ENCODE results near the gene NKTR. TPM values are rescaled to one million over a fixed set of nuclear protein-coding genes. Genes with fewer than 3 reads are reported as not detected.

The NKTR gene
- total RNA-seq, 2 experiments from 2014 or later, result 97.8 to 98.9 TPM

GRCh38 chr3:42635111-42635510 lies 34.6 kb downstream of the NKTR start:
- POLR2A ChIA-PET, result no interaction called here
- H3K4me3 Mint-ChIP-seq, result no peak overlapping the region
- no peak for DNase-seq

GRCh38 chr3:42637001-42637400 lies 36.5 kb downstream of the NKTR start:
- Mint-ChIP-seq H3K27ac (no peak overlapping the region), H3K36me3 (ENCODE audit: low read depth) (peaks cover 39% of the 10 kb centered on the region), H3K4me3 (no peak overlapping the region), H3K27me3 (no peaks in the 10 kb centered on the region), H3K4me1 (peaks cover 19% of the 10 kb centered on the region), H3K9me3 (no peaks in the 10 kb centered on the region)
- ChIA-PET POLR2A (interaction anchor here (1.0 to 2.5 kb wide), 9 partner anchors 8 to 111 kb away, joined by 3 to 20 read pairs (median 6); partner anchors contain the start of genes NKTR, SEC22C and SS18L2), CTCF (interaction anchor here (1.0 to 3.5 kb wide), 10 partner anchors 11 to 113 kb away, joined by 3 to 17 read pairs (median 4); partner anchors contain the start of genes SEC22C and SS18L2)
- DNase-seq, result no peak

More at GRCh38 chr3:42635111-42635510, 34.6 kb downstream of the NKTR start:
- H3K9me3 Mint-ChIP-seq, result no peaks in the 10 kb centered on the region
- CTCF ChIA-PET, result no interaction called here
- H3K36me3 Mint-ChIP-seq (ENCODE audit: low read depth), result peaks cover 46% of the 10 kb centered on the region
- no peaks in the 10 kb centered on the region for H3K27me3 Mint-ChIP-seq
- peaks cover 14% of the 10 kb centered on the region for H3K4me1 Mint-ChIP-seq
- no peak overlapping the region for H3K27ac Mint-ChIP-seq

GRCh38 chr3:42638339-42638842 lies 37.9 kb downstream of the NKTR start:
- Mint-ChIP-seq H3K4me3 (no peak overlapping the region), H3K27me3 (no peaks in the 10 kb centered on the region), H3K4me1 (peaks cover 19% of the 10 kb centered on the region), H3K27ac (no peak overlapping the region), H3K9me3 (no peaks in the 10 kb centered on the region), H3K36me3 (ENCODE audit: low read depth) (peaks cover 42% of the 10 kb centered on the region)
- POLR2A ChIA-PET, result interaction anchor here (1.2 to 2.5 kb wide), 4 partner anchors 36 to 56 kb away, joined by 3 to 20 read pairs (median 12); partner anchors contain the start of genes NKTR, SEC22C and SS18L2
- peak; percentile 66 for DNase-seq
- CTCF ChIA-PET, result interaction anchor here (2.2 to 3.5 kb wide), 3 partner anchors 25 to 56 kb away, joined by 11 to 17 read pairs (median 11); partner anchors contain the start of genes SEC22C and SS18L2

GRCh38 chr3:42639192-42639591 lies 38.7 kb downstream of the NKTR start:
- POLR2A ChIA-PET, result interaction anchor here (0.8 kb wide), 1 partner anchor 57 kb away, joined by 3 read pairs; no protein-coding TSS in a partner anchor
- Mint-ChIP-seq H3K4me1 (peaks cover 15% of the 10 kb centered on the region), H3K27ac (no peak overlapping the region), H3K27me3 (no peaks in the 10 kb centered on the region), H3K36me3 (ENCODE audit: low read depth) (peaks cover 39% of the 10 kb centered on the region), H3K4me3 (no peak overlapping the region), H3K9me3 (no peaks in the 10 kb centered on the region)
- CTCF ChIA-PET, result no interaction called here
- DNase-seq, result no peak

GRCh38 chr3:42640129-42640528 lies 39.6 kb downstream of the NKTR start:
- H3K27me3 Mint-ChIP-seq, result no peaks in the 10 kb centered on the region
- ChIA-PET CTCF (interaction anchor here (0.6 kb wide), 1 partner anchor 104 kb away, joined by 4 read pairs; no protein-coding TSS in a partner anchor), POLR2A (interaction anchor here (0.8 to 2.9 kb wide), 2 partner anchors 12 to 58 kb away, joined by 3 to 12 read pairs; no protein-coding TSS in a partner anchor)
- no peak overlapping the region for H3K4me3 Mint-ChIP-seq
- H3K36me3 Mint-ChIP-seq (ENCODE audit: low read depth), result peaks cover 40% of the 10 kb centered on the region
- no peak for DNase-seq
- no peak overlapping the region for H3K27ac Mint-ChIP-seq
- no peaks in the 10 kb centered on the region for H3K9me3 Mint-ChIP-seq
- H3K4me1 Mint-ChIP-seq, result peaks cover 11% of the 10 kb centered on the region

GRCh38 chr3:42640771-42641370 lies 40.4 kb downstream of the NKTR start:
- ChIA-PET POLR2A (interaction anchor here (1.0 to 2.9 kb wide), 2 partner anchors 9 to 11 kb away, joined by 3 to 12 read pairs; no protein-coding TSS in a partner anchor), CTCF (interaction anchor here (0.6 to 1.8 kb wide), 5 partner anchors 9 to 103 kb away, joined by 4 to 6 read pairs (median 5); no protein-coding TSS in a partner anchor)
- Mint-ChIP-seq H3K36me3 (ENCODE audit: low read depth) (peaks cover 39% of the 10 kb centered on the region), H3K27ac (peak overlapping the region; percentile 33), H3K4me1 (peaks cover 10% of the 10 kb centered on the region), H3K4me3 (peak overlapping the region; percentile 10), H3K9me3 (no peaks in the 10 kb centered on the region), H3K27me3 (no peaks in the 10 kb centered on the region)
- DNase-seq, result no peak

- Mint-ChIP-seq H3K27me3 (peaks cover under 1% of the 10 kb centered on the region), H3K36me3 (ENCODE audit: low read depth) (peaks cover 44% of the 10 kb centered on the region), H3K27ac (no peak overlapping the region)
Observed at GRCh38 chr3:42647821-42648459, 47.5 kb downstream of the NKTR start.

GRCh38 chr3:42649006-42649405 lies 48.5 kb downstream of the NKTR start:
- Mint-ChIP-seq H3K27ac (no peak overlapping the region), H3K4me3 (no peak overlapping the region), H3K4me1 (peaks cover 26% of the 10 kb centered on the region), H3K9me3 (no peaks in the 10 kb centered on the region), H3K36me3 (ENCODE audit: low read depth) (peaks cover 34% of the 10 kb centered on the region), H3K27me3 (peaks cover 7% of the 10 kb centered on the region)
- ChIA-PET CTCF (no interaction called here), POLR2A (interaction anchor here (0.9 to 1.1 kb wide), 2 partner anchors 12 to 67 kb away, joined by 3 read pairs; partner anchors contain the start of gene SEC22C)
- DNase-seq, result no peak

More at GRCh38 chr3:42647821-42648459, 47.5 kb downstream of the NKTR start:
- Mint-ChIP-seq H3K4me3 (no peak overlapping the region), H3K9me3 (no peaks in the 10 kb centered on the region), H3K4me1 (peaks cover 17% of the 10 kb centered on the region)
- CTCF ChIA-PET, result interaction anchor here (0.6 to 1.1 kb wide), 4 partner anchors 75 to 134 kb away, joined by 3 to 6 read pairs (median 3); no protein-coding TSS in a partner anchor
- no peak for DNase-seq
- POLR2A ChIA-PET, result interaction anchor here (0.9 to 1.3 kb wide), 2 partner anchors 12 to 66 kb away, joined by 3 read pairs; partner anchors contain the start of gene SEC22C

GRCh38 chr3:42649783-42650182 lies 49.3 kb downstream of the NKTR start:
- ChIA-PET CTCF (interaction anchor here (1.1 kb wide), 1 partner anchor 8 kb away, joined by 4 read pairs; no protein-coding TSS in a partner anchor), POLR2A (interaction anchor here (0.9 to 1.1 kb wide), 2 partner anchors 8 to 12 kb away, joined by 3 read pairs; no protein-coding TSS in a partner anchor)
- no peak overlapping the region for H3K4me3 Mint-ChIP-seq
- no peak for DNase-seq
- no peak overlapping the region for H3K27ac Mint-ChIP-seq
- peaks cover 26% of the 10 kb centered on the region for H3K4me1 Mint-ChIP-seq
- H3K27me3 Mint-ChIP-seq, result peaks cover 7% of the 10 kb centered on the region
- peaks cover 29% of the 10 kb centered on the region for H3K36me3 Mint-ChIP-seq (ENCODE audit: low read depth)
- H3K9me3 Mint-ChIP-seq, result no peaks in the 10 kb centered on the region

- Mint-ChIP-seq H3K36me3 (ENCODE audit: low read depth) (peaks cover 18% of the 10 kb centered on the region), H3K4me1 (peaks cover 26% of the 10 kb centered on the region), H3K27me3 (peaks cover 10% of the 10 kb centered on the region), H3K27ac (no peak overlapping the region), H3K9me3 (no peaks in the 10 kb centered on the region), H3K4me3 (no peak overlapping the region)
- POLR2A ChIA-PET, result interaction anchor here (0.9 to 2.4 kb wide), 3 partner anchors 10 to 68 kb away, joined by 3 to 12 read pairs (median 5); no protein-coding TSS in a partner anchor
- CTCF ChIA-PET, result interaction anchor here (1.2 to 1.7 kb wide), 4 partner anchors 8 to 96 kb away, joined by 3 to 7 read pairs (median 5); no protein-coding TSS in a partner anchor
- DNase-seq, result no peak
Observed at GRCh38 chr3:42651248-42652091, 51.0 kb downstream of the NKTR start.

GRCh38 chr3:42652251-42652610 lies 51.7 kb downstream of the NKTR start:
- CTCF ChIA-PET, result interaction anchor here (1.2 to 1.7 kb wide), 4 partner anchors 9 to 95 kb away, joined by 3 to 7 read pairs (median 5); no protein-coding TSS in a partner anchor
- POLR2A ChIA-PET, result interaction anchor here (0.9 to 2.9 kb wide), 6 partner anchors 11 to 71 kb away, joined by 3 to 12 read pairs (median 4); partner anchors contain the start of genes NKTR and SEC22C
- DNase-seq, result no peak
- no peak overlapping the region for H3K27ac Mint-ChIP-seq
- H3K36me3 Mint-ChIP-seq (ENCODE audit: low read depth), result peaks cover 11% of the 10 kb centered on the region
- H3K4me3 Mint-ChIP-seq, result no peak overlapping the region
- H3K9me3 Mint-ChIP-seq, result no peaks in the 10 kb centered on the region
- H3K27me3 Mint-ChIP-seq, result peaks cover 10% of the 10 kb centered on the region
- peaks cover 24% of the 10 kb centered on the region for H3K4me1 Mint-ChIP-seq

All from activated CD4-positive, alpha-beta memory T cell treated with anti-CD3 and anti-CD28 coated beads, Interleukin-2, amount 10 ng/mL, durations not matched to agents 7 days and 5 days (primary cell).